ENCODE measurements around the gene ADGRA3. TPM values are rescaled to one million over a fixed set of nuclear protein-coding genes. Genes with fewer than 3 reads are reported as not detected.
"Not testable (repeated sequence)": the region's sequence is repeated elsewhere in the genome, so short reads cannot be mapped to it uniquely, and the experiment has no call there.

ADGRA3 gene
- total RNA-seq, 2 donors from 2014 or later = 51.8 to 54.9 TPM

GRCh38 chr4:22389240-22389870, 126.5 kb downstream of the ADGRA3 start:
- WGBS, 2 experiments (ENCODE audit: insufficient coverage in 1 of 2, insufficient read length in 1 of 2) = 60 to 61% methylated on average over 2 to 3 of the region's 3 CpGs
- no peak overlapping the region for H3K4me3 ChIP-seq (ENCODE audit: low read length)
- no peaks in the 10 kb centered on the region for H3K9me3 Mint-ChIP-seq
- H3K36me3 Mint-ChIP-seq (ENCODE audit: low read depth) = peaks cover 20% of the 10 kb centered on the region
- H3K4me1 Mint-ChIP-seq = peaks cover 4% of the 10 kb centered on the region
- H3K27me3 ChIP-seq (ENCODE audit: control insufficient read depth, insufficient read depth, low read length, poor library complexity, severe bottlenecking) = no peaks in the 10 kb centered on the region
- no peak overlapping the region for H3K9ac ChIP-seq (ENCODE audit: extremely low read depth, low read length, poor library complexity, severe bottlenecking)
- no peak overlapping the region for H3K27ac Mint-ChIP-seq
- peak; percentile 82 for DNase-seq
- no peak overlapping the region for H3K4me3 Mint-ChIP-seq
- TF ChIP-seq CTCF (conservative IDR thresholded peaks at IDR 0.05) = peak; percentile 97
- no peaks in the 10 kb centered on the region for H3K27me3 Mint-ChIP-seq (ENCODE audit: insufficient read depth)
- no peaks in the 10 kb centered on the region for H3K4me1 ChIP-seq (ENCODE audit: control insufficient read depth, insufficient read depth, low read length)
- no peaks in the 10 kb centered on the region for H3K9me3 ChIP-seq (ENCODE audit: control insufficient read depth, low read length)
- H3K36me3 ChIP-seq (ENCODE audit: control insufficient read depth, insufficient read depth, low read length) = peaks cover 47% of the 10 kb centered on the region
- no peak overlapping the region for H3K27ac ChIP-seq (ENCODE audit: low read depth, low read length)

DNA sequence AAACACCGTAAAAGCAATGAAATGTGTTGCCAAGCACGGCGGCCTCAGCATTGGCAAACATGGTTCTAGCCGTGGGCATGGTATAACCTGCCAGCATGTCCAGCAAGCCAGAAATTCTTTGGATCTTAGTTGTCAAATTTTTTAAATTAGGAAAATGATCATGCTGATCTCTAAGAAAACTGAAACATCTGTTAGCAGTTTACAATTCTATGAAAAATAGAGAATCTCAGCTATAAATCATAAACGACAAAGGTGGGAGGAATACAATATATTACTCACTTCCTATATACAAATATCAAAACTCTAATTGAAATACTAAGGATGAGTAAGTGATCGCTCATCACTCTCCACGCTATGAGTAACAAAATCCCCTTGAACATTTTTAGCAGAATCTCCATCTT, 130.3 kb downstream of the ADGRA3 start:
- no peak overlapping the region for H3K4me3 ChIP-seq (ENCODE audit: low read length)
- H3K4me1 Mint-ChIP-seq = no peaks in the 10 kb centered on the region
- no peaks in the 10 kb centered on the region for H3K9me3 Mint-ChIP-seq
- no peak overlapping the region for H3K27ac ChIP-seq (ENCODE audit: low read depth, low read length)
- H3K27ac Mint-ChIP-seq = no peak overlapping the region
- no peak overlapping the region for H3K9ac ChIP-seq (ENCODE audit: extremely low read depth, low read length, poor library complexity, severe bottlenecking)
- H3K36me3 Mint-ChIP-seq (ENCODE audit: low read depth) = peaks cover 35% of the 10 kb centered on the region
- H3K27me3 Mint-ChIP-seq (ENCODE audit: insufficient read depth) = no peaks in the 10 kb centered on the region
- DNase-seq = no peak
- 85 to 97% methylated on average over 5 to 7 of the region's 7 CpGs for WGBS, 2 experiments (ENCODE audit: insufficient coverage in 1 of 2, insufficient read length in 1 of 2)
- TF ChIP-seq CTCF (conservative IDR thresholded peaks at IDR 0.05) = no peak
- no peaks in the 10 kb centered on the region for H3K27me3 ChIP-seq (ENCODE audit: control insufficient read depth, insufficient read depth, low read length, poor library complexity, severe bottlenecking)
- H3K36me3 ChIP-seq (ENCODE audit: control insufficient read depth, insufficient read depth, low read length) = peaks cover 50% of the 10 kb centered on the region
- no peak overlapping the region for H3K4me3 Mint-ChIP-seq
- H3K4me1 ChIP-seq (ENCODE audit: control insufficient read depth, insufficient read depth, low read length) = no peaks in the 10 kb centered on the region
- no peaks in the 10 kb centered on the region for H3K9me3 ChIP-seq (ENCODE audit: control insufficient read depth, low read length)

GRCh38 chr4:22384154-22384553, 131.7 kb downstream of the ADGRA3 start:
- no peak overlapping the region for H3K4me3 ChIP-seq (ENCODE audit: low read length)
- H3K9ac ChIP-seq (ENCODE audit: extremely low read depth, low read length, poor library complexity, severe bottlenecking) = no peak overlapping the region
- H3K9me3 ChIP-seq (ENCODE audit: control insufficient read depth, low read length) = no peaks in the 10 kb centered on the region
- H3K36me3 ChIP-seq (ENCODE audit: control insufficient read depth, insufficient read depth, low read length) = peaks cover 50% of the 10 kb centered on the region
- H3K9me3 Mint-ChIP-seq = peaks cover under 1% of the 10 kb centered on the region
- H3K4me3 Mint-ChIP-seq = no peak overlapping the region
- H3K27me3 ChIP-seq (ENCODE audit: control insufficient read depth, insufficient read depth, low read length, poor library complexity, severe bottlenecking) = no peaks in the 10 kb centered on the region
- no peak for TF ChIP-seq CTCF (conservative IDR thresholded peaks at IDR 0.05)
- H3K27ac Mint-ChIP-seq = no peak overlapping the region
- H3K4me1 Mint-ChIP-seq = no peaks in the 10 kb centered on the region
- H3K27ac ChIP-seq (ENCODE audit: low read depth, low read length) = no peak overlapping the region
- no peaks in the 10 kb centered on the region for H3K4me1 ChIP-seq (ENCODE audit: control insufficient read depth, insufficient read depth, low read length)
- H3K27me3 Mint-ChIP-seq (ENCODE audit: insufficient read depth) = no peaks in the 10 kb centered on the region
- no peak for DNase-seq
- peaks cover 36% of the 10 kb centered on the region for H3K36me3 Mint-ChIP-seq (ENCODE audit: low read depth)

- H3K27me3 Mint-ChIP-seq (ENCODE audit: insufficient read depth); H3K9me3 ChIP-seq (ENCODE audit: control insufficient read depth, low read length); H3K27ac Mint-ChIP-seq; H3K9ac ChIP-seq (ENCODE audit: extremely low read depth, low read length, poor library complexity, severe bottlenecking); H3K4me3 Mint-ChIP-seq; H3K4me1 ChIP-seq (ENCODE audit: control insufficient read depth, insufficient read depth, low read length); H3K4me1 Mint-ChIP-seq; H3K9me3 Mint-ChIP-seq; H3K27me3 ChIP-seq (ENCODE audit: control insufficient read depth, insufficient read depth, low read length, poor library complexity, severe bottlenecking); H3K27ac ChIP-seq (ENCODE audit: low read depth, low read length); H3K4me3 ChIP-seq (ENCODE audit: low read length); DNase-seq: not testable (repeated sequence)
- 95% methylated on average over 3 of the region's 3 CpGs; no CpG with 5 or more reads in 1 of the 2 experiments for WGBS, 2 experiments (ENCODE audit: insufficient coverage in 1 of 2, insufficient read length in 1 of 2)
- peaks cover 20% of the 10 kb centered on the region for H3K36me3 Mint-ChIP-seq (ENCODE audit: low read depth)
- H3K36me3 ChIP-seq (ENCODE audit: control insufficient read depth, insufficient read depth, low read length) = peaks cover 31% of the 10 kb centered on the region
These were observed 133.7 kb downstream of the ADGRA3 start for GRCh38 chr4:22382216-22382615.
